ENCODE measurements around the gene ATP1B2.

The ATP1B2 gene

DNA sequence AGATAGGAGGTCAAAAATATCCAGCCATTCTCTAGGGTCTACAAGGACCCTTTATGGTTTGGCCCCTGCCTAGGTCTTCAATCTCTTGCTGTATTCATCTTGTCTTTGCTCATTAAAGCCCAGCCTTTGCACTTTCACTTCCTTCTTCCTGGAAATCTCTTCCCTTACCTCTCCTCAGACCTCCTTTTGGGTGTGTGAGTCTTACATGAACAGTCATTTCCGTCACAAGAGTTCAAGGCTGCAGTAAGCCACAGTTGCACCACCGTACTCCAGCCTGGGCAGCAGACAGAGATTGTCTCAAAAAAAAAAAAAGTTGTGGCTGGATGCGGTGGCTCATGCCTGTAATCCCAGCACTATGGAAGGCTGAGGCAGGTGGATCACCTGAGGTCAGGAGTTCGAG is 6.0 kb upstream of the ATP1B2 start:
- TF ChIP-seq, protein P1, sequence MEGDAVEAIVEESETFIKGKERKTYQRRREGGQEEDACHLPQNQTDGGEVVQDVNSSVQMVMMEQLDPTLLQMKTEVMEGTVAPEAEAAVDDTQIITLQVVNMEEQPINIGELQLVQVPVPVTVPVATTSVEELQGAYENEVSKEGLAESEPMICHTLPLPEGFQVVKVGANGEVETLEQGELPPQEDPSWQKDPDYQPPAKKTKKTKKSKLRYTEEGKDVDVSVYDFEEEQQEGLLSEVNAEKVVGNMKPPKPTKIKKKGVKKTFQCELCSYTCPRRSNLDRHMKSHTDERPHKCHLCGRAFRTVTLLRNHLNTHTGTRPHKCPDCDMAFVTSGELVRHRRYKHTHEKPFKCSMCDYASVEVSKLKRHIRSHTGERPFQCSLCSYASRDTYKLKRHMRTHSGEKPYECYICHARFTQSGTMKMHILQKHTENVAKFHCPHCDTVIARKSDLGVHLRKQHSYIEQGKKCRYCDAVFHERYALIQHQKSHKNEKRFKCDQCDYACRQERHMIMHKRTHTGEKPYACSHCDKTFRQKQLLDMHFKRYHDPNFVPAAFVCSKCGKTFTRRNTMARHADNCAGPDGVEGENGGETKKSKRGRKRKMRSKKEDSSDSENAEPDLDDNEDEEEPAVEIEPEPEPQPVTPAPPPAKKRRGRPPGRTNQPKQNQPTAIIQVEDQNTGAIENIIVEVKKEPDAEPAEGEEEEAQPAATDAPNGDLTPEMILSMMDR (IDR thresholded peaks at IDR 0.05; ENCODE audit: insufficient read depth, low read length, missing control alignments), result no peak
- CTCF ChIA-PET, result no interaction called here
- POLR2A ChIA-PET, result no interaction called here
- no peak overlapping the region for H3K4me3 ChIP-seq (ENCODE audit: low read depth, low read length)
- DNase-seq (ENCODE audit: low read depth, low spot score), result no peak

DNA sequence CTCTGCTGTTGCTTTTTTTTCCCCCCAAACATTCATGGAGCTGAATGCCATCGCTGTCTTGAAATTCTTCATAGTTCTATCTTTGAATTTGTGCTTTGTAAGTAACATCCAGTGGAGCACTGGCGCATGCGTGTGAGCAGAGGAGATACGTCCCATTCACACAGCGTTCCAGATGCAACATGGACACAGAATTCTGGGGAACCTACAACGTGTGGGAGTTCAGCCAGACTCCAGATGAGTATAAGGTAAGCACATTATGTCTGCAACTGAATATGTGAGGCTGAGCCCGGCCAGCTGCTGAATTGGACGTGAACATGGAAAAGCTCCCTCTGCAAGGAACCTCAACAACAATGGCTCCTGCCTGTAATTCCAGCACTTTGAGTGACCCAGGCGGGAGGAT is 4.3 kb upstream of the ATP1B2 start:
- CTCF ChIA-PET, result interaction anchor here (0.9 to 3.4 kb wide), 3 partner anchors 14 to 56 kb away, joined by 3 to 15 read pairs (median 4); partner anchors contain the start of genes SOX15 and WRAP53
- POLR2A ChIA-PET, result no interaction called here
- no peak overlapping the region for H3K4me3 ChIP-seq (ENCODE audit: low read depth, low read length)
- TF ChIP-seq, protein P1 (IDR thresholded peaks at IDR 0.05; ENCODE audit: insufficient read depth, low read length, missing control alignments), result no peak
- DNase-seq (ENCODE audit: low read depth, low spot score), result no peak

DNA sequence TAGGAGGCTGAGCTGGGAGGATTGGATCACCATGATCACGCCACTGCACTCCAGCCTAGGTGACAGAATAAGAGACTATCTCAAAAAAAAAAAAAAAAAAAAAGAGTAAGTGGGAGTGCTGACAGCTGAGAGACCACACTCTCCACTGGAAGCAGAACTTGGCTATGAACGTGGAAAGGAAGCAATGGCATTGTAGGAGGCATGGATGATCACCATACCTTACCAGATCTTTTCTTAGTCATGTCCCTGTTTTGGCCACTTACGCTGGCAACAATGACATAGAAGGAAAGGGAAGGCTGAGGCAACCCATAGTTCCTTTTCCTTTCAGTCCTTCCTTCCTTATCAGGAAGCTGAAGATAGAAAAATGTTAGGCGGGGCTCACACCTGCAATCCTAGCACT is 3.7 kb upstream of the ATP1B2 start:
- ChIA-PET CTCF (interaction anchor here (1.3 to 3.4 kb wide), 3 partner anchors 15 to 57 kb away, joined by 4 to 15 read pairs (median 4); partner anchors contain the start of genes SOX15 and WRAP53), POLR2A (no interaction called here)
- no peak for DNase-seq (ENCODE audit: low read depth, low spot score)
- TF ChIP-seq, protein P1 (IDR thresholded peaks at IDR 0.05; ENCODE audit: insufficient read depth, low read length, missing control alignments), result no peak
- no peak overlapping the region for H3K4me3 ChIP-seq (ENCODE audit: low read depth, low read length)

DNA sequence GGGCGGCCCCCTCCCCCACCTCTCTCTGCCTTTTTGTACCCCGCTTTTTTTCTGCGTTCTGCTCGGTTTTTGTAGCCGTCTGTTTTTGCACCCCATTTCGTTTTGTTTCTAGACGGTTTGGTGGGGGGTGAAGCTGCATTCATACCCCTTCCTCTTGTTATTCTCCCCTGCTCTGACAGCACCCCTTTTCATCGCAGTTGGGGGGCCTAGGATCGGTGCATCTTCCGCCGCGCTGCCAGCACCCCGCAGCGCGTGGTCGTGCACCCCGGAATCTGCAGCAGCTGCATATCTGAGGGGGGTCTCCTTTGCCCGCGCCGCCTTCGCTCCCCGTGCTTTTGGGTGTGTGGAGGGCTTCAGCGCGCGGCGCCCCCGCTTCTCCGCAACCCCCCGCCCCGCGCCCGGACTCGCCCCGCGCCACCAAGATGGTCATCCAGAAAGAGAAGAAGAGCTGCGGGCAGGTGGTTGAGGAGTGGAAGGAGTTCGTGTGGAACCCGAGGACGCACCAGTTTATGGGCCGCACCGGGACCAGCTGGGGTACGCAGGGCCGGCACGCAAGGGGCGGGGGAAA is 455 bp downstream of the ATP1B2 start:
- ChIA-PET POLR2A (no interaction called here), CTCF (interaction anchor here (0.6 to 3.1 kb wide), 6 partner anchors 12 to 92 kb away, joined by 3 to 26 read pairs (median 4); partner anchors contain the start of genes SHBG and WRAP53)
- no peak for DNase-seq (ENCODE audit: low read depth, low spot score)
- H3K4me3 ChIP-seq (ENCODE audit: low read depth, low read length), result peak overlapping the region; percentile 32
- TF ChIP-seq, protein P1 (IDR thresholded peaks at IDR 0.05; ENCODE audit: insufficient read depth, low read length, missing control alignments), result no peak

DNA sequence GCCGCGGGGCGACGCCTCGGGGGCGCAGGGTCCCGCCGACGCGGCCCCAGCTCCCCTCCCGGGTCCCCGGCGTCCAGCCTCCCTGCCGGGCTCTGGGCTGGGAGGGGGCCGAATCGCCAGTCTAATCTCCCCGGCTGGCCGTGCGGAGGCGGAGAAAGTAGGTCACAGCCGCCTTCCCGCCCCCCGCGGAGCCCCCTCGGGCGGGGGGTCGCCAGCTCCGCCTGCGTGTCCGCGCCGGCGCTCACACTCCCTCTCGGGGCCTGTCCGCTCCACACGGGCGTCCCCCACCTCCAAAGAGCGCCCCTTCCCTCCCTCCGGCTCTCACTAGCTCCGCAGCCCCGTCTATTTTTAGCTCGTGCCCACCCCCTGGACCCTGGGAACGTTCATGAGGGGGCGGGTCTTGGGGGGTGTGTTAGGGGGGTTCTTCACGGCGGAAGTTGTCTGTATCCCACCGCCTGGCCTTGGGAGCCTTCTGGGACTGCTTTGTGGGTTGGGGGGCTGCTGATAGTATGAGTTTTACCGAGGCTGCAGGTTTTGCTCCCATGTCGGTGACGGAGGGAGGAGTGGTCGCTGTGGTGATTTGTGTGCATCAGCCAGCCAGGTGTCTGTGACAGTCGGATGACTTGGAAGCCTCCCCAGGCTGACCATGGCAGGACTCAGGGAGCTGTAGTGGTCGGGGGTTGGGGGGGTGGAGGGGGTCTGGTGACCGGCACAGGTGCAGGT is 1.1 kb downstream of the ATP1B2 start:
- TF ChIP-seq, protein P1 (IDR thresholded peaks at IDR 0.05; ENCODE audit: insufficient read depth, low read length, missing control alignments), result no peak
- POLR2A ChIA-PET, result interaction anchor here (0.6 to 1.1 kb wide), 2 partner anchors 29 to 36 kb away, joined by 4 read pairs; partner anchors contain the start of gene TP53
- CTCF ChIA-PET, result interaction anchor here (1.6 to 3.1 kb wide), 3 partner anchors 17 to 38 kb away, joined by 3 to 26 read pairs (median 9); partner anchors contain the start of gene SHBG
- H3K4me3 ChIP-seq (ENCODE audit: low read depth, low read length), result no peak overlapping the region
- no peak for DNase-seq (ENCODE audit: low read depth, low spot score)
